Erythroblast (primary cell): ENCODE data around the gene CLTRN.

Experiments used
- DNase-seq, 2 experiments: peaks; one replicate each; lab custom pipeline; 2025; lab: John Stamatoyannopoulos, UW
- GATA1 ChIP-seq: IDR thresholded peaks from 2 replicates; pipeline ENCODE4 v1.6.1; 2011; ENCODE audit warnings: low read depth, mild to moderate bottlenecking, control low read depth, low read length, moderate library complexity
- POLR2A ChIP-seq: IDR thresholded peaks from 2 replicates; pipeline ENCODE4 v1.6.1; 2011; ENCODE audit warnings: mild to moderate bottlenecking, low read length

CLTRN gene

DNA sequence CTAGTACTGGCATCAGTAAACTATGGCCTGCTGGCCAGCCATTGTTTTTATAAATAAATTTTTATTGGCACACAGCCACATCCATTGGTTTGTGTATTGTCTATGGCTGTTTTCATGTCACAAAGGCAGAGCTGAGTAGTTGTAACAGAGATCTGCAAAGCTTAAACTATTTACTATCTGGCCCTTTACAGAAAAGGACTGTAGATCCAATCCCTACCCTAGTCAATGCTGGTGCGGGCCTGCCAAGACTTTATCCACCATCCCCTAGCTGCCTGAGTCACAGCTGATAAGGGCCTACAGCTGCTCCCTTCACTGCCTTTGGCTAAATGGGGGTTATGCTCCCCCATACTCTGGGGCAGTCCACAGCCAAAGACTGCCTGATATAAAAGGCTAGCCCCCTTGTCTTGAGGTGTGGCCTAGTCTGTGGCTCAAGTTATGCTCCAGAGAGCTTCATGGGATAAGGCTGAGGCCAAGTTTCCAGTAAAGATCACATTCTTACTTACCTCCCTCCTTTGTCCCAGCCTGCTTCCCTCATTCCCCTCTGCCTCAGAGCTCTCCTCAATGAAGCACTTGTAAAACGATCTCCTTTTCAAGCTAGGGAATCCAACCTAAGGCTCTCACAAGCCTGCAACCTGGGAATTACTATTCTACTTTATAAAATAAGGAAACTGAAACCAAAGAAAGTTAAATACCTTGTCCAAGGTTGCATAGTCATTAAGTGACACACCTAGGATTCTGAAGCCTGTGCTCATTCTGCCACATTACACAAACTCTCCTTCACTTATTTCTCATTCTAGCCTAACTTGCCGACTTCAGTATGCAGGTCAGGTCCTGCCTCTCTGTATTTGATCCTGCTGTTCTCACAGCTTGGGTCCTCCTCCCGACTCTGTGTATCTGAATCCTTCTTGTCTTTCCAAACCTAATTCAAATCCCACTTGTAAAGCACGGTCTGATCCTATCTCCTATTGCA lies 84.5 kb downstream of the CLTRN start:
- peak; percentile 27 for TF ChIP-seq POLR2A
- peak; percentile 60 for TF ChIP-seq GATA1
- peak; percentile 83 to 95 for DNase-seq
